Prostate gland (tissue), 2 donors: ENCODE data around the gene MARCOL. TPM values are rescaled to one million over a fixed set of nuclear protein-coding genes. Genes with fewer than 3 reads are reported as not detected.

Experiments
- DNase-seq: peaks from one replicate; pipeline ENCODE4 v3.0.0-alpha.2; 2019; ENCODE audit warnings: low spot score
- H3K27ac ChIP-seq, 2 donors: fragments of 200-600 bp; sonication (generic); 2 replicates each; pipeline ENCODE4 v1.5.1; 2017 to 2019
- H3K27me3 ChIP-seq: fragments of 200-600 bp; sonication (generic); replicated peaks from 2 replicates; pipeline ENCODE4 v1.5.1; 2019; ENCODE audit not compliant: insufficient read depth
- H3K36me3 ChIP-seq, 2 donors: fragments of 200-600 bp; sonication (generic); 1 replicate in 1 of 2; 2 replicates in 1 of 2; pipeline versions ENCODE4 v1.5.1 to v1.8.1; 2017 to 2019
- H3K4me1 ChIP-seq: fragments of 200-600 bp; sonication (generic); replicated peaks from 2 replicates; pipeline ENCODE4 v1.5.1; 2019
- H3K4me3 ChIP-seq, 2 donors: fragments of 200-600 bp; sonication (generic); 2 replicates each; pipeline ENCODE4 v1.5.1; 2017 to 2019
- H3K9me3 ChIP-seq: fragments of 200-600 bp; sonication (generic); 2 replicates; pipeline ENCODE4 v1.5.1; 2017
- POLR2A ChIP-seq: fragments of 450-650 bp; IDR thresholded peaks from one replicate; pipeline ENCODE4 v1.6.1; 2016; ENCODE audit warnings: antibody characterized with exemption, mild to moderate bottlenecking
- POLR2AphosphoS5 ChIP-seq: sonication (generic); formaldehyde crosslinking; IDR thresholded peaks from one replicate; pipeline ENCODE4 v1.6.1; 2017; ENCODE audit warnings: antibody characterized with exemption
- WGBS: methylation state at CpG from one replicate; pipeline ENCODE4 v1.1.5; 2018; 5-methylcytosine and 5-hydroxymethylcytosine counted together
- intact Hi-C: fragments of 100-400 bp; cut with DNase I; formaldehyde crosslinking; loops from one replicate; pipeline ENCODE4 v1.14.2; 2022
- total RNA-seq, 2 donors: library from RNA; depleted of rRNA; stranded (reverse); fragments of >200 nt; gene quantifications; one replicate each; pipeline ENCODE4 v1.1.0, GENCODE V29; 2016
- TF ChIP-seq, protein P1 (sequence below), 4 experiments: fragments of 200-600 bp in 2 of 4; fragments of 450-650 bp in 2 of 4; sonication (generic) in 2 of 4; IDR thresholded peaks; 1 replicate in 3 of 4; 2 replicates in 1 of 4; pipeline ENCODE4 v1.5.1; 2016 to 2019; ENCODE audit warnings: antibody characterized with exemption in 4 of 4, mild to moderate bottlenecking in 2 of 4, moderate library complexity in 2 of 4

Gene MARCOL
- total RNA-seq, 2 donors from 2014 or later: not detected

DNA sequence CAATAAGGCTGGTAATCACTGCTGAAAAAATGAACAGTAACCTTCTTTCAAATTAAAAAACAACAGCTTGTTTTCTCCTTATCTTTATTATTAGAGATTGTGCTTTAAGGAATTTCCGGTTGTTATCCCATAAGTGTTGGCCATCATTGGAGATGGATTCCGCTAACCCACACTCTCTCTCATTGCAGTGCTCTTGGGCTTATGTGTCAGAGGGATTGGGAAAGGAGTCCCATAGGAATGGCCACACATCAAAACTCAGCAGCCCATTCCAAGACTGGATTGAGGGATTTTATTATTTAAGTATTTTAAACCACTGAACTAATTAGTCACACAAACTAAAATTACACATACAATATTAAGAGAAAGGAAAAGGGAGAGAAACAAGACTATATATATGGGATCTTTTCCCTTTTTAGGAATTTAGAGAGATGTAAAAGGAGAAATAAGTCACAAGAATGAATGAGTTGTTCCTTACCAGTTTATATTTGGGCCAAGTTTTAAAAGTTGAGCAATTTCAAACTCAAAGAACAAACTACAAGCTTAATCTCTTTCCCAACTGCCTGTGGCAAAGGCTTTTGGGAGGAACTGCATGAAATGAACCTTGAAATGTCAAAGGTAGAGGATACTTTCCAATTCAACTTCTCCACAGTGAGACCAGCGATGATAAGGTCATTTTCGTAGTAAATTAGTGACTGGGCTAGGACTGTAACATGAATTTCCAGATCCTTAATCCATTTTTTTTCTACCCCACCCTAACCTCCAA, 33.1 kb upstream of the MARCOL start:
- TF ChIP-seq, protein P1, sequence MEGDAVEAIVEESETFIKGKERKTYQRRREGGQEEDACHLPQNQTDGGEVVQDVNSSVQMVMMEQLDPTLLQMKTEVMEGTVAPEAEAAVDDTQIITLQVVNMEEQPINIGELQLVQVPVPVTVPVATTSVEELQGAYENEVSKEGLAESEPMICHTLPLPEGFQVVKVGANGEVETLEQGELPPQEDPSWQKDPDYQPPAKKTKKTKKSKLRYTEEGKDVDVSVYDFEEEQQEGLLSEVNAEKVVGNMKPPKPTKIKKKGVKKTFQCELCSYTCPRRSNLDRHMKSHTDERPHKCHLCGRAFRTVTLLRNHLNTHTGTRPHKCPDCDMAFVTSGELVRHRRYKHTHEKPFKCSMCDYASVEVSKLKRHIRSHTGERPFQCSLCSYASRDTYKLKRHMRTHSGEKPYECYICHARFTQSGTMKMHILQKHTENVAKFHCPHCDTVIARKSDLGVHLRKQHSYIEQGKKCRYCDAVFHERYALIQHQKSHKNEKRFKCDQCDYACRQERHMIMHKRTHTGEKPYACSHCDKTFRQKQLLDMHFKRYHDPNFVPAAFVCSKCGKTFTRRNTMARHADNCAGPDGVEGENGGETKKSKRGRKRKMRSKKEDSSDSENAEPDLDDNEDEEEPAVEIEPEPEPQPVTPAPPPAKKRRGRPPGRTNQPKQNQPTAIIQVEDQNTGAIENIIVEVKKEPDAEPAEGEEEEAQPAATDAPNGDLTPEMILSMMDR (IDR thresholded peaks at IDR 0.05): no peak
- TF ChIP-seq POLR2A (no peak), POLR2AphosphoS5 (no peak)
- Histone ChIP-seq H3K27me3 (no peaks in the 10 kb centered on the region), H3K4me1 (no peaks in the 10 kb centered on the region), H3K27ac (no peak overlapping the region), H3K4me3 (no peak overlapping the region), H3K36me3 (no peaks in the 10 kb centered on the region), H3K9me3 (no peaks in the 10 kb centered on the region)
- 88% methylated on average over 4 of the region's 4 CpGs for WGBS
- no peak for DNase-seq
- intact Hi-C loops: no loop called here

DNA sequence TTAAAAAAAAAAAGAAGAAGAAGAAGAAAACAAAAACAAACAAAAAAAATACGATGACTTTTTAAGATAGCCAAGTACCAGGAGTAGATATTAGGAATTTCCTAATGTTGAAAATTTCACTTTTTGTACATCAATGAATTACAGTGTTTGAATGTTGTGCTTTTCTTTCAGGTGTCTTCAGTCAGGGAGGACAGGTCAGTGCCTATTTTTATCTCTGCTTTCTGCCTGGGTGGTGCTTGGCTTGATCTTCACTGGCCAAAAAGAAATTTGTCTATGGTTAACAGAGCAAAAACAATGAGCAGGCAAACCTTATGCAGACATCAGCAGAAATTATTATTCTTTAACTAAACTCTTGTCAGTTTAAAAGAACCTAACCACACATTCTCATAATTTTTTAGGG, 32.5 kb upstream of the MARCOL start:
- TF ChIP-seq POLR2AphosphoS5: no peak
- TF ChIP-seq POLR2A: no peak
- TF ChIP-seq, protein P1 (IDR thresholded peaks at IDR 0.05): no peak
- Histone ChIP-seq H3K9me3 (no peaks in the 10 kb centered on the region), H3K27me3 (no peaks in the 10 kb centered on the region), H3K27ac (no peak overlapping the region), H3K36me3 (no peaks in the 10 kb centered on the region), H3K4me3 (no peak overlapping the region), H3K4me1 (no peaks in the 10 kb centered on the region)
- intact Hi-C loops: no loop called here
- WGBS: 79% methylated on average over 1 of the region's 1 CpG
- DNase-seq: no peak

DNA sequence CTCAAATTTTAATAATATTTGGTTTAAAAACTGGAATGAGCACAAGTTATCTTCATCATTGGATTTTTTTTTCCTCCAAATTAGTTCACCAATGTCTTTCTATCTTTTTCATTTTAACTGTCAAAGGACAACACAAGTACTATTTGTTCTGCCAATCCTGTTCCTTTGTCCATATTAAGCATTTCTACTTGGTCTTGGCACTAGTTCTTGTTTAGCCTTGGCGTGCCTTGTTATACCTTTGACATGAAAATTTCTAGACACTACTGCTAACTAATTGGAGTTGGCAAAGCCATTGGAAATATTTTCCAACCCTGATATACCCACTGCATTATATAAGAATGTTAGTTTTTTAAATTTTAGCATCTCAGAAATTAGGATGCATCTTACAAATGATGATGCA, 31.7 kb upstream of the MARCOL start:
- no peaks in the 10 kb centered on the region for H3K4me1 ChIP-seq
- DNase-seq: no peak
- H3K9me3 ChIP-seq: no peaks in the 10 kb centered on the region
- no peaks in the 10 kb centered on the region for H3K36me3 ChIP-seq
- H3K4me3 ChIP-seq: no peak overlapping the region
- H3K27ac ChIP-seq: no peak overlapping the region
- 24% methylated on average over 1 of the region's 1 CpG for WGBS
- no peak for TF ChIP-seq POLR2A
- TF ChIP-seq POLR2AphosphoS5: no peak
- TF ChIP-seq, protein P1 (IDR thresholded peaks at IDR 0.05): no peak
- intact Hi-C loops: no loop called here
- no peaks in the 10 kb centered on the region for H3K27me3 ChIP-seq

DNA sequence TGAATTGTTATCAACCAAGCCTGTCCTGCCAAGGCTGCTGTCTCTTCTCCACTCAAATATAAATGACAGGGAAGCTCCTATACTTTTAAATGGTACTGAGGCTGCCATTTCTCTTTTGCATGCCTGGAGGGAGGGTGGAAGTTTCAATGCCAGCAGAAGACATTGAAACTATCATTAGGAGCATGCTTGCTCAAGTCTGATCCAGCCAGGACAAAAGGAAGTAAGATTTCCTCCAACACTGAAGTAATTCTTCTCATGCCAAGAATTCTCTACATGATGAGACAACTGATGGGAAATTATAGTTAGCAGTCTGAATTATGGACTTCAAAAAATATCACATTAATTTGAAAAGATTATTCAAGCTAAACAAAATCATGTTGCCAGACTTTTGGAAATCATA, 30.1 kb upstream of the MARCOL start:
- Histone ChIP-seq H3K9me3 (no peaks in the 10 kb centered on the region), H3K27me3 (no peaks in the 10 kb centered on the region), H3K27ac (no peak overlapping the region), H3K36me3 (no peaks in the 10 kb centered on the region), H3K4me3 (no peak overlapping the region), H3K4me1 (no peaks in the 10 kb centered on the region)
- DNase-seq: no peak
- intact Hi-C loops: no loop called here
- TF ChIP-seq POLR2AphosphoS5: no peak
- TF ChIP-seq, protein P1 (IDR thresholded peaks at IDR 0.05): no peak
- no peak for TF ChIP-seq POLR2A

DNA sequence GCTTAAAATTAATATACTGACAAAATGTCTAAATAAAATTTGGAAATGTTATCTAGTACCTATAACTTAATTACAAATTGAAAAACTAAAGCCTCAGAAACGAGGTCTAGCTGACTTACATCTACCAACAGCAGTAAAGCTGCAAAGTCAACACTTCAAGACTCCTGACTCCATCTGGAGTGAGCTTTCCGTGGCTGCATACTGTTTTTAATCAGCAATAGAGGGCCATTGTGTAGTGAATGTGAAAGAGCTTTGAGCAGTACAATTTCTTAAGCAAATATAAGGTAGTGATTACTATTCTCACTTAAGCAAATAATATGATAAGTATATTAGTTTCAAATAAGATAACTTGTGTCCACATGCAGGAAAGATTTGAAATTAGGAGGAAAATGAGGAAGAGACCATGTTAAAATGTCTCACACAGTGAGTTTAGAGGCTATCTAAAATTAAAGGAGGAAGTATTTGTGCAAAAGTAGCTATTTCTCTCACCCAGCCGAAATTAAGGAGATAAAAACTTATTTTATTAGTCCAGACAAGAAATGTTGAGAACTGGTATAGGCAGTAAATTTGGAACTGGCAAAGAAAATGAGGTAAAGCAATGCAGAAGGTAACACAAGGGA, 29.1 kb upstream of the MARCOL start:
- H3K27ac ChIP-seq: no peak overlapping the region

More for the DNA sequence above, 29.1 kb upstream of the MARCOL start:
- Histone ChIP-seq H3K27me3 (no peaks in the 10 kb centered on the region), H3K4me3 (no peak overlapping the region), H3K9me3 (no peaks in the 10 kb centered on the region), H3K4me1 (no peaks in the 10 kb centered on the region), H3K36me3 (no peaks in the 10 kb centered on the region)
- DNase-seq: no peak
- intact Hi-C loops: no loop called here
- TF ChIP-seq POLR2A (no peak), POLR2AphosphoS5 (no peak)
- TF ChIP-seq, protein P1 (IDR thresholded peaks at IDR 0.05): no peak
- 34% methylated on average over 3 of the region's 3 CpGs for WGBS
